Loucy (cell line): Measurements from ENCODE around the gene NKAIN2.

Source experiments
- EZH2phosphoT487 ChIP-seq: fragments of 200-600 bp; IDR thresholded peaks from 2 replicates; pipeline ENCODE4 v1.6.1; 2018; ENCODE audit warnings: antibody characterized with exemption, mild to moderate bottlenecking, moderate library complexity, borderline replicate concordance
- TF ChIP-seq, protein P1 (sequence below): fragments of 200-600 bp; sonication (generic); conservative IDR thresholded peaks from 2 replicates; pipeline ENCODE4 v1.5.1; 2014; ENCODE audit warnings: mild to moderate bottlenecking, antibody characterized with exemption, low read length

DNA sequence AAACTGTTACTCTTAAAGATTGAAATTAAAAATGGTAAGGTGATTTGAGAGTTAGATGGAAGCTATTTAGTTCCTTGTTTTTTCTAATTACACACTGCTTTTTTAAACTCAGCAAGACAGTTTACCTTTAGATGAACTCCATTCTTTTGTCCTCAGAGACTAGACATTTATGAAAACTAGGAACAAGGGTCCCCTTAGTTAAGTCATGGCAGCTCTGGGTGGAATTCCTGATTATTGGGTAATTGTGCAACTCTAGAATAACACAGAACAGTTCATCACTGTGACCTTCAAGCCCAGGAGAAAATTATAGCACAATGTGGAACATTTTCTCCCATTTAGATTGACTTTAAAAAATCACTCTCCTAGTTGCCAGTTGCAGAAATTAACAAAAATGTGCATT lies 251.7 kb downstream of the NKAIN2 start:
- TF ChIP-seq, protein P1, sequence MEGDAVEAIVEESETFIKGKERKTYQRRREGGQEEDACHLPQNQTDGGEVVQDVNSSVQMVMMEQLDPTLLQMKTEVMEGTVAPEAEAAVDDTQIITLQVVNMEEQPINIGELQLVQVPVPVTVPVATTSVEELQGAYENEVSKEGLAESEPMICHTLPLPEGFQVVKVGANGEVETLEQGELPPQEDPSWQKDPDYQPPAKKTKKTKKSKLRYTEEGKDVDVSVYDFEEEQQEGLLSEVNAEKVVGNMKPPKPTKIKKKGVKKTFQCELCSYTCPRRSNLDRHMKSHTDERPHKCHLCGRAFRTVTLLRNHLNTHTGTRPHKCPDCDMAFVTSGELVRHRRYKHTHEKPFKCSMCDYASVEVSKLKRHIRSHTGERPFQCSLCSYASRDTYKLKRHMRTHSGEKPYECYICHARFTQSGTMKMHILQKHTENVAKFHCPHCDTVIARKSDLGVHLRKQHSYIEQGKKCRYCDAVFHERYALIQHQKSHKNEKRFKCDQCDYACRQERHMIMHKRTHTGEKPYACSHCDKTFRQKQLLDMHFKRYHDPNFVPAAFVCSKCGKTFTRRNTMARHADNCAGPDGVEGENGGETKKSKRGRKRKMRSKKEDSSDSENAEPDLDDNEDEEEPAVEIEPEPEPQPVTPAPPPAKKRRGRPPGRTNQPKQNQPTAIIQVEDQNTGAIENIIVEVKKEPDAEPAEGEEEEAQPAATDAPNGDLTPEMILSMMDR: no peak
- TF ChIP-seq EZH2phosphoT487: no peak
